ENCODE data around the gene TOM1L2. TPM values are rescaled to one million over a fixed set of nuclear protein-coding genes. Genes with fewer than 3 reads are reported as not detected.

Gene TOM1L2
- polyA plus RNA-seq, 1 experiment = 25.5 TPM

DNA sequence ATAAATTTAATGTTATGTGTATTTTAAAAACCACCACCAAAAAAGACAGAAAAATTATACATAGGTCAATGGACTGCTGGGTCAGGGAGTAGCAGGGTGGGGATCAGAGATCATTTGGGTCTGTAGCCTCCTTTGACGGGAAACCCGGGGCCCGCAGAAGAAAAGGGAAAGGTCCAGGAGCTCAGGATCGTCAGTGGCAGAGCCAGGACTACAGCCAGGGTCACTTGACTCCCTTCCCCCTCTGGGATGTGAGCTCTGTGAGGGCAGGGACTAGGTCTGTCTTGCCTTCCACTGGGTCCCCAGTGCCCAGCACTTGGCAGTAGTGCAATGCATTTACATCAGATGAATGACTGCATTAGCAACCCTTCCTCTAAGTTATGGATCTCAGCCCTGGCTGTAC lies 62.1 kb downstream of the TOM1L2 start:
- Histone ChIP-seq H3K27ac (ENCODE audit: low read depth, low read length) (no peak overlapping the region), H3K4me3 (ENCODE audit: low read depth, low read length) (no peak overlapping the region), H3K9me3 (ENCODE audit: control insufficient read depth, insufficient read depth, low read length) (no peaks in the 10 kb centered on the region), H3K27me3 (ENCODE audit: control insufficient read depth, insufficient read depth, low read length) (no peaks in the 10 kb centered on the region)
- no peak for DNase-seq (ENCODE audit: low read depth, low spot score)
- ChIA-PET CTCF (interaction anchor here (0.5 to 1.6 kb wide), 3 partner anchors 9 to 60 kb away, joined by 3 to 4 read pairs (median 3); no protein-coding TSS in a partner anchor), POLR2A (no interaction called here)
- no peak for TF ChIP-seq CTCF (IDR thresholded peaks at IDR 0.05; ENCODE audit: low read depth, low read length)

- H3K9me3 ChIP-seq (ENCODE audit: control insufficient read depth, insufficient read depth, low read length) = no peaks in the 10 kb centered on the region
- H3K4me3 ChIP-seq (ENCODE audit: low read depth, low read length) = no peak overlapping the region
- ChIA-PET CTCF (interaction anchor here (1.5 kb wide), 1 partner anchor 10 kb away, joined by 5 read pairs; no protein-coding TSS in a partner anchor), POLR2A (no interaction called here)
- no peak overlapping the region for H3K27ac ChIP-seq (ENCODE audit: low read depth, low read length)
- no peak for TF ChIP-seq CTCF (IDR thresholded peaks at IDR 0.05; ENCODE audit: low read depth, low read length)
- no peaks in the 10 kb centered on the region for H3K27me3 ChIP-seq (ENCODE audit: control insufficient read depth, insufficient read depth, low read length)
- no peak for DNase-seq (ENCODE audit: low read depth, low spot score)
These were observed 63.1 kb downstream of the TOM1L2 start for GRCh38 chr17:17909078-17909477.

- Histone ChIP-seq H3K27me3 (ENCODE audit: control insufficient read depth, insufficient read depth, low read length) (no peaks in the 10 kb centered on the region), H3K4me3 (ENCODE audit: low read depth, low read length) (no peak overlapping the region), H3K9me3 (ENCODE audit: control insufficient read depth, insufficient read depth, low read length) (no peaks in the 10 kb centered on the region), H3K27ac (ENCODE audit: low read depth, low read length) (no peak overlapping the region)
- DNase-seq (ENCODE audit: low read depth, low spot score) = no peak
- TF ChIP-seq CTCF (IDR thresholded peaks at IDR 0.05; ENCODE audit: low read depth, low read length) = no peak
- POLR2A ChIA-PET = no interaction called here
- CTCF ChIA-PET = interaction anchor here (0.7 to 1.6 kb wide), 4 partner anchors 12 to 17 kb away, joined by 3 to 6 read pairs (median 5); no protein-coding TSS in a partner anchor
These were observed 64.7 kb downstream of the TOM1L2 start for GRCh38 chr17:17907469-17907868.

- no peak for TF ChIP-seq CTCF (IDR thresholded peaks at IDR 0.05; ENCODE audit: low read depth, low read length)
- DNase-seq (ENCODE audit: low read depth, low spot score) = no peak
- H3K27ac ChIP-seq (ENCODE audit: low read depth, low read length) = peak overlapping the region; percentile 39
- ChIA-PET CTCF (interaction anchor here (0.8 kb wide), 1 partner anchor 13 kb away, joined by 4 read pairs; no protein-coding TSS in a partner anchor), POLR2A (interaction anchor here (0.6 kb wide), 1 partner anchor 9 kb away, joined by 4 read pairs; no protein-coding TSS in a partner anchor)
- H3K27me3 ChIP-seq (ENCODE audit: control insufficient read depth, insufficient read depth, low read length) = no peaks in the 10 kb centered on the region
- no peaks in the 10 kb centered on the region for H3K9me3 ChIP-seq (ENCODE audit: control insufficient read depth, insufficient read depth, low read length)
- H3K4me3 ChIP-seq (ENCODE audit: low read depth, low read length) = no peak overlapping the region
These were observed 65.6 kb downstream of the TOM1L2 start for GRCh38 chr17:17906418-17907215.

- no peaks in the 10 kb centered on the region for H3K27me3 ChIP-seq (ENCODE audit: control insufficient read depth, insufficient read depth, low read length)
- DNase-seq (ENCODE audit: low read depth, low spot score) = no peak
- no peak overlapping the region for H3K4me3 ChIP-seq (ENCODE audit: low read depth, low read length)
- no peak for TF ChIP-seq CTCF (IDR thresholded peaks at IDR 0.05; ENCODE audit: low read depth, low read length)
- ChIA-PET POLR2A (no interaction called here), CTCF (no interaction called here)
- H3K27ac ChIP-seq (ENCODE audit: low read depth, low read length) = no peak overlapping the region
- H3K9me3 ChIP-seq (ENCODE audit: control insufficient read depth, insufficient read depth, low read length) = no peaks in the 10 kb centered on the region
These were observed 67.2 kb downstream of the TOM1L2 start for GRCh38 chr17:17905036-17905320.

Data from AG04450 (cell line).